T-cell (primary cell): Measurements from ENCODE around the gene EIF4G3. TPM values are rescaled to one million over a fixed set of nuclear protein-coding genes. Genes with fewer than 3 reads are reported as not detected.

ENCODE experiments used
- ATAC-seq, 4 experiments: fragments of 200-7000 bp in 3 of 4; fragments of 150-1000 bp in 1 of 4; cut with Tn5 transposase; replicated peaks in 1 of 4; 1 replicate in 3 of 4; 2 replicates in 1 of 4; pipeline ENCODE4 v1.10.0; 2021; ENCODE audit warnings: moderate library complexity in 3 of 4, mild to moderate bottlenecking in 2 of 4, moderate number of reproducible peaks in 1 of 4
- CTCF ChIA-PET, 2 donors: fragments of 300-600 bp; sonication (Branson Sonifier 250); formaldehyde crosslinking; loops; one replicate each; lab custom pipeline; 2022; ENCODE audit warnings: antibody characterized with exemption in 2 of 2; lab: Charles Lee
- POLR2A ChIA-PET, 2 donors: fragments of 300-600 bp; sonication (Branson Sonifier 250); formaldehyde crosslinking; loops; one replicate each; lab custom pipeline; 2022; ENCODE audit warnings: antibody characterized with exemption in 2 of 2; lab: Charles Lee
- DNase-seq, 35 experiments: peaks; one replicate each; pipeline versions ENCODE4 v3.0.0 to v3.0.0-alpha.2; 2013 to 2023
- H3K27ac ChIP-seq: one replicate; pipeline ENCODE4 v1.5.1; 2013; ENCODE audit warnings: low read length
- H3K27me3 ChIP-seq, 2 experiments: replicated peaks in 1 of 2; 1 replicate in 1 of 2; 2 replicates in 1 of 2; pipeline versions ENCODE4 v1.6.1 to v1.7.0; 2013; ENCODE audit warnings: low read length in 1 of 2, mixed read lengths in 1 of 2; ENCODE audit not compliant: control insufficient read depth in 2 of 2, insufficient read depth in 2 of 2; ENCODE audit errors: extremely low read depth in 1 of 2
- H3K36me3 ChIP-seq, 2 donors: 1 replicate in 1 of 2; 2 replicates in 1 of 2; pipeline versions ENCODE4 v1.6.1 to v1.7.0; 2013; ENCODE audit warnings: low read length in 1 of 2; ENCODE audit not compliant: control insufficient read depth in 2 of 2, insufficient read depth in 1 of 2; ENCODE audit errors: extremely low read depth in 1 of 2
- H3K4me1 ChIP-seq, 2 experiments: 1 replicate in 1 of 2; 2 replicates in 1 of 2; pipeline versions ENCODE4 v1.6.1 to v1.7.0; 2013; ENCODE audit warnings: low read length in 2 of 2, mixed read lengths in 1 of 2; ENCODE audit not compliant: insufficient read depth in 2 of 2, control insufficient read depth in 1 of 2; ENCODE audit errors: extremely low read depth in 1 of 2
- H3K4me3 ChIP-seq, 2 donors: 1 replicate in 1 of 2; 2 replicates in 1 of 2; pipeline versions ENCODE4 v1.5.1 to v1.7.0; 2013; ENCODE audit warnings: mild to moderate bottlenecking in 2 of 2, low read length in 1 of 2, moderate library complexity in 1 of 2; ENCODE audit not compliant: control insufficient read depth in 1 of 2; ENCODE audit errors: extremely low read depth in 1 of 2
- H3K9me3 ChIP-seq: 2 replicates; pipeline ENCODE4 v1.7.0; 2013
- H3K27ac Mint-ChIP-seq, 2 donors: one replicate each; pipeline ENCODE4 v1.8.0; 2020 to 2021; ENCODE audit warnings: mild to moderate bottlenecking in 2 of 2, mixed read lengths in 2 of 2
- H3K27me3 Mint-ChIP-seq, 2 donors: one replicate each; pipeline ENCODE4 v1.8.0; 2021 to 2022; ENCODE audit warnings: mixed read lengths in 2 of 2
- H3K36me3 Mint-ChIP-seq: one replicate; pipeline ENCODE4 v1.8.0; 2021; ENCODE audit warnings: mixed read lengths
- H3K4me1 Mint-ChIP-seq, 3 donors: one replicate each; pipeline ENCODE4 v1.8.0; 2020 to 2022; ENCODE audit warnings: mixed read lengths in 3 of 3, mild to moderate bottlenecking in 1 of 3
- H3K4me3 Mint-ChIP-seq, 3 donors: one replicate each; pipeline ENCODE4 v1.8.0; 2020 to 2022; ENCODE audit warnings: mild to moderate bottlenecking in 3 of 3, mixed read lengths in 3 of 3, moderate library complexity in 3 of 3
- H3K9me3 Mint-ChIP-seq, 3 donors: one replicate each; pipeline ENCODE4 v1.8.0; 2020 to 2022; ENCODE audit warnings: mixed read lengths in 3 of 3
- WGBS: methylation state at CpG from one replicate; pipeline ENCODE4 v1.1.5; 2013; ENCODE audit warnings: missing lambda C conversion rate; ENCODE audit not compliant: insufficient coverage; 5-methylcytosine and 5-hydroxymethylcytosine counted together
- total RNA-seq, 35 experiments: library from RNA in 6 of 35; stranded (reverse) in 6 of 35; fragments of 120-200 nt in 1 of 35; gene quantifications; one replicate each; pipeline versions ENCODE4 v1.2.1 to v1.2.4 and lab custom pipeline; 2013 to 2026

Gene EIF4G3
- total RNA-seq, 5 donors from 2014 or later (not counting 1 experiment from before 2014, with no cell fraction given): 16.8 to 34.1 (median 20.8) TPM

DNA sequence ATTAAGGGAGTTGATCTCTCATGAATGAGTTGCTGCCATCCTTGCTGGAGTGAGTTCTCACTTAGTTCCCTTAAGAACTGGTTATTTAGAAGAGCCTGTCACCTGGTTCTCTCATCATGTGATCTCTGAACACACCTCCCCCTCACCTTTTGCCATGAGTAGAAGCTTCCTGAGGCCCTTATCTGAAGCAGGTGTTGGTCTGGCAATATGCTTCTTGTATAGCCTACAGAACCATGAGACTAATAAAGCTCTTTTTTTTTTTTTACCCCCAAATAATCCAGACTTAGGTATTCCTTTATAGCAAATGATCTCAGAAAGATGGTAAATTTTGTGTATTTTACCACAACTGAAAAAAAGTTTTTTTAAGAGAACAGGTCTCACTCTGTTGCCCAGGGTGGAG is 158.0 kb downstream of the EIF4G3 start:
- H3K4me1 ChIP-seq: peaks cover 3 to 5% of the 10 kb centered on the region in 2 experiments
- H3K9me3 ChIP-seq: no peaks in the 10 kb centered on the region
- ATAC-seq: no peak
- Mint-ChIP-seq H3K4me3 (no peak overlapping the region), H3K36me3 (peaks cover 20% of the 10 kb centered on the region), H3K4me1 (peaks cover 12 to 23% (median 18%) of the 10 kb centered on the region in 3 donors), H3K9me3 (peaks cover 0 to 5% (median 0%) of the 10 kb centered on the region in 3 donors), H3K27me3 (no peaks in the 10 kb centered on the region), H3K27ac (no peak overlapping the region)
- H3K27ac ChIP-seq: no peak overlapping the region
- no peak for DNase-seq
- H3K36me3 ChIP-seq: no peaks in the 10 kb centered on the region
- CTCF ChIA-PET: no interaction called here
- no peaks in the 10 kb centered on the region for H3K27me3 ChIP-seq
- POLR2A ChIA-PET: interaction anchor here in 1 of 2 donors (0.6 kb wide), 1 partner anchor 94 kb away, joined by 3 read pairs; no protein-coding TSS in a partner anchor
- no peak overlapping the region for H3K4me3 ChIP-seq

GRCh38 chr1:21013510-21013909 is 163.2 kb downstream of the EIF4G3 start:
- Mint-ChIP-seq H3K4me1 (peaks cover 2 to 14% (median 7%) of the 10 kb centered on the region in 3 donors), H3K36me3 (peaks cover 29% of the 10 kb centered on the region), H3K27ac (no peak overlapping the region), H3K9me3 (peaks cover 0 to 5% (median 0%) of the 10 kb centered on the region in 3 donors), H3K4me3 (no peak overlapping the region), H3K27me3 (no peaks in the 10 kb centered on the region)
- Histone ChIP-seq H3K36me3 (no peaks in the 10 kb centered on the region), H3K4me1 (no peaks in the 10 kb centered on the region), H3K27me3 (no peaks in the 10 kb centered on the region), H3K9me3 (no peaks in the 10 kb centered on the region), H3K4me3 (no peak overlapping the region), H3K27ac (no peak overlapping the region)
- ChIA-PET CTCF (no interaction called here), POLR2A (no interaction called here)
- no peak for ATAC-seq
- 87% methylated on average over 3 of the region's 3 CpGs for WGBS
- no peak for DNase-seq

GRCh38 chr1:21012937-21013336 is 163.8 kb downstream of the EIF4G3 start:
- H3K4me3 ChIP-seq: no peak overlapping the region
- H3K4me1 ChIP-seq: no peaks in the 10 kb centered on the region
- H3K27ac Mint-ChIP-seq: no peak overlapping the region
- no peak overlapping the region for H3K27ac ChIP-seq
- H3K4me1 Mint-ChIP-seq: peaks cover 2 to 14% (median 6%) of the 10 kb centered on the region in 3 donors
- H3K4me3 Mint-ChIP-seq: no peak overlapping the region
- no peaks in the 10 kb centered on the region for H3K9me3 ChIP-seq
- POLR2A ChIA-PET: no interaction called here
- H3K36me3 ChIP-seq: no peaks in the 10 kb centered on the region
- WGBS: no CpG with 5 or more reads among the region's 5 CpGs
- H3K9me3 Mint-ChIP-seq: peaks cover 0 to 5% (median 0%) of the 10 kb centered on the region in 3 donors
- CTCF ChIA-PET: no interaction called here
- peaks cover 28% of the 10 kb centered on the region for H3K36me3 Mint-ChIP-seq
- ATAC-seq: no peak
- no peaks in the 10 kb centered on the region for H3K27me3 Mint-ChIP-seq
- no peak for DNase-seq
- no peaks in the 10 kb centered on the region for H3K27me3 ChIP-seq

- no CpG with 5 or more reads among the region's 1 CpG for WGBS
- CTCF ChIA-PET: no interaction called here
Observed at GRCh38 chr1:21007876-21008275, 168.8 kb downstream of the EIF4G3 start.

GRCh38 chr1:21005466-21006239 is 171.0 kb downstream of the EIF4G3 start:
- H3K4me3 Mint-ChIP-seq: no peak overlapping the region
- ChIA-PET POLR2A (no interaction called here), CTCF (no interaction called here)
- DNase-seq: no peak
- H3K9me3 Mint-ChIP-seq: no peaks in the 10 kb centered on the region
- WGBS: 79% methylated on average over 3 of the region's 4 CpGs
- Histone ChIP-seq H3K27ac (no peak overlapping the region), H3K27me3 (no peaks in the 10 kb centered on the region), H3K36me3 (no peaks in the 10 kb centered on the region), H3K9me3 (no peaks in the 10 kb centered on the region), H3K4me1 (no peaks in the 10 kb centered on the region), H3K4me3 (no peak overlapping the region)
- H3K36me3 Mint-ChIP-seq: peaks cover 12% of the 10 kb centered on the region
- ATAC-seq: no peak
- H3K27me3 Mint-ChIP-seq: no peaks in the 10 kb centered on the region
- H3K27ac Mint-ChIP-seq: no peak overlapping the region
- H3K4me1 Mint-ChIP-seq: no peaks in the 10 kb centered on the region

More at GRCh38 chr1:21007876-21008275, 168.8 kb downstream of the EIF4G3 start:
- peaks cover 6% of the 10 kb centered on the region for H3K36me3 Mint-ChIP-seq
- H3K4me3 Mint-ChIP-seq: no peak overlapping the region
- Histone ChIP-seq H3K36me3 (no peaks in the 10 kb centered on the region), H3K4me3 (no peak overlapping the region), H3K27ac (no peak overlapping the region), H3K9me3 (no peaks in the 10 kb centered on the region), H3K4me1 (no peaks in the 10 kb centered on the region), H3K27me3 (no peaks in the 10 kb centered on the region)
- DNase-seq (no peak), ATAC-seq (no peak)
- H3K9me3 Mint-ChIP-seq: no peaks in the 10 kb centered on the region
- H3K27me3 Mint-ChIP-seq: no peaks in the 10 kb centered on the region
- no peak overlapping the region for H3K27ac Mint-ChIP-seq
- POLR2A ChIA-PET: no interaction called here
- peaks cover 0 to 5% (median 1%) of the 10 kb centered on the region in 3 donors for H3K4me1 Mint-ChIP-seq

- no peaks in the 10 kb centered on the region for H3K4me1 ChIP-seq
- CTCF ChIA-PET: no interaction called here
- 100% methylated on average over 1 of the region's 3 CpGs for WGBS
Observed at GRCh38 chr1:21003281-21004045, 173.2 kb downstream of the EIF4G3 start.

More at GRCh38 chr1:21003281-21004045, 173.2 kb downstream of the EIF4G3 start:
- Histone ChIP-seq H3K27ac (no peak overlapping the region), H3K4me3 (no peak overlapping the region), H3K27me3 (no peaks in the 10 kb centered on the region), H3K9me3 (no peaks in the 10 kb centered on the region), H3K36me3 (no peaks in the 10 kb centered on the region)
- H3K36me3 Mint-ChIP-seq: peaks cover 23% of the 10 kb centered on the region
- H3K27ac Mint-ChIP-seq: no peak overlapping the region
- POLR2A ChIA-PET: no interaction called here
- no peaks in the 10 kb centered on the region for H3K27me3 Mint-ChIP-seq
- DNase-seq (no peak), ATAC-seq (no peak)
- no peaks in the 10 kb centered on the region for H3K9me3 Mint-ChIP-seq
- no peak overlapping the region for H3K4me3 Mint-ChIP-seq
- no peaks in the 10 kb centered on the region for H3K4me1 Mint-ChIP-seq
